GM23248 (cell line): ENCODE results near the gene AIRE. TPM values are rescaled to one million over a fixed set of nuclear protein-coding genes. Genes with fewer than 3 reads are reported as not detected.

Experiments used
- DNase-seq: peaks from one replicate; pipeline ENCODE4 v3.0.0-alpha.2; 2015
- H2AFZ ChIP-seq: fragments of 200-600 bp; sonication (generic); 2 replicates; pipeline ENCODE4 v1.6.1; 2016; ENCODE audit warnings: antibody characterized with exemption
- H3F3A ChIP-seq: fragments of 200-600 bp; sonication (generic); 2 replicates; pipeline ENCODE4 v1.6.1; 2016; ENCODE audit warnings: mild to moderate bottlenecking, antibody characterized with exemption, mixed run types; ENCODE audit not compliant: insufficient read depth
- H3K27ac ChIP-seq: fragments of 200-600 bp; sonication (generic); 2 replicates; pipeline ENCODE4 v1.5.1; 2016; ENCODE audit warnings: mild to moderate bottlenecking
- H3K27me3 ChIP-seq: fragments of 200-600 bp; sonication (generic); replicated peaks from 2 replicates; pipeline ENCODE4 v1.6.1; 2016; ENCODE audit warnings: mild to moderate bottlenecking; ENCODE audit not compliant: insufficient read depth
- H3K36me3 ChIP-seq: fragments of 200-600 bp; sonication (generic); 2 replicates; pipeline ENCODE4 v1.6.1; 2016; ENCODE audit warnings: low read depth, mild to moderate bottlenecking
- H3K4me1 ChIP-seq: fragments of 200-600 bp; sonication (generic); 2 replicates; pipeline ENCODE4 v1.6.1; 2016; ENCODE audit warnings: mild to moderate bottlenecking; ENCODE audit not compliant: insufficient read depth
- H3K4me2 ChIP-seq: fragments of 200-600 bp; sonication (generic); one replicate; pipeline ENCODE4 v1.6.1; 2016; ENCODE audit warnings: mild to moderate bottlenecking; ENCODE audit not compliant: unreplicated experiment
- H3K4me3 ChIP-seq: fragments of 200-600 bp; sonication (generic); 2 replicates; pipeline ENCODE4 v1.5.1; 2016; ENCODE audit warnings: mild to moderate bottlenecking
- H3K79me2 ChIP-seq: fragments of 200-600 bp; sonication (generic); 2 replicates; pipeline ENCODE4 v1.6.1; 2016; ENCODE audit warnings: mild to moderate bottlenecking; ENCODE audit not compliant: insufficient read depth
- H3K9ac ChIP-seq: fragments of 200-600 bp; sonication (generic); 2 replicates; pipeline ENCODE4 v1.6.1; 2016; ENCODE audit warnings: mild to moderate bottlenecking
- H3K9me2 ChIP-seq: fragments of 200-600 bp; sonication (generic); 2 replicates; pipeline ENCODE4 v1.6.1; 2016; ENCODE audit warnings: mixed run types, mild to moderate bottlenecking, moderate library complexity; ENCODE audit not compliant: insufficient read depth
- H3K9me3 ChIP-seq: fragments of 200-600 bp; sonication (generic); one replicate; pipeline ENCODE4 v1.6.1; 2017; ENCODE audit warnings: low read depth
- H4K20me1 ChIP-seq: fragments of 200-600 bp; sonication (generic); 2 replicates; pipeline ENCODE4 v1.6.0; 2016; ENCODE audit not compliant: insufficient read depth
- EZH2 ChIP-seq: fragments of 200-600 bp; sonication (generic); IDR thresholded peaks from 2 replicates; pipeline ENCODE4 v1.6.1; 2018; ENCODE audit warnings: antibody characterized with exemption, mild to moderate bottlenecking; ENCODE audit not compliant: insufficient read depth, poor library complexity, severe bottlenecking
- EZH2phosphoT487 ChIP-seq: fragments of 200-600 bp; sonication (generic); IDR thresholded peaks from 2 replicates; pipeline ENCODE4 v1.6.1; 2018; ENCODE audit warnings: antibody characterized with exemption, moderate library complexity, mild to moderate bottlenecking, low read depth; ENCODE audit not compliant: insufficient read depth
- WGBS, 2 experiments: methylation state at CpG; one replicate each; pipeline ENCODE4 v1.1.6; 2015 to 2017; ENCODE audit warnings: low lambda C conversion rate in 2 of 2, low coverage in 1 of 2; ENCODE audit errors: missing lambda C conversion rate in 2 of 2; 5-methylcytosine and 5-hydroxymethylcytosine counted together
- in situ Hi-C: fragments of 300-500 bp; cut with MboI; formaldehyde crosslinking; loops from 2 replicates; pipeline ENCODE4 v1.15.0; 2020
- polyA plus RNA-seq: library from polyadenylated mRNA; unstranded; fragments of >200 nt; fragmentation: Nextera tagmentation; extraction: Ambion mirVana; gene quantifications from 2 replicates; pipeline ENCODE4 v1.2.1, GENCODE V29; 2016
- total RNA-seq: library from RNA; depleted of rRNA; stranded (reverse); fragments of >200 nt; shearing (Covaris generic); gene quantifications from 2 replicates; pipeline ENCODE4 v1.2.3, GENCODE V29; 2014

AIRE gene
- total and polyA plus RNA-seq, 2 experiments from 2014 or later: not detected

DNA sequence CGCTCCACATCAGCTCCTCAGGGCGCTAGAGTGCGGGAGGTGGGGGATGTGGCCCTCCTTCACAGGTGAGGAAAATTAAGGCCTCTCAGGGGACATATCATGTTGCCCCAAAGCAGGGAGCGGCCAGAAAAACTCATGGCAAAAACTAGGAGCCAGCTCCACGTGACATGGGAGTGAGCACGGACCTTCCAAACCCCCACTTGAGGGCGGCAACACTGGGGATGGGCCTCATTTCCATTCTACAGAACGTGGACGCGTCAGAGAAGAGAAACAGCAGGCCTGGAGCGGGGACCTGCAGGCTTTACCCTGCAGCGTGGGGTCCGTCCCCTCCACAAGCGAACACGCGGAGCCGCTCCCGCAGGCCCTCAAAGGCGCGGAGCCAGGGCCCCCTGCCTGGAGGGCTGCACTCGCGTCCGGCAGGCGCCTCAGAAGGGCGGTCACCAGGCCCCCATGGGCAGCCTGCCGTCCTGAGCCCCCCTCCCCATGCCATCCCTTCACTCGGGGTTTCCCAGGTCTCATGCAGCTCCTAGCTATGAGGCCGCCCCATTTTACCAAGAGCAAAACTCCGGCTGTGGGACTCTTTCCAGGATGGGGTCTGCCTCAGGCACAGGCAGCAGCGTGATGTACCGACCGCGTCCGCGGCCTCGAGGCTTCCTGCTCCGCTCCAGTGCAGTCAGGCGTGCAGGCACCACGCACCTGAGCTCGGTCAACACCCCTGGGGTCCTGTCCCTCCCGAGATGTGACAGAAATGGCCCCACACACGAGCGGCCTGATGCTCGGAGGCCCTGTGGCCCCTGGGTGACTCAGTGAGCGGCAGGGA is 48.0 kb downstream of the AIRE start:
- Histone ChIP-seq H4K20me1 (no peaks in the 10 kb centered on the region), H3K4me3 (no peak overlapping the region), H3F3A (peaks cover 13% of the 10 kb centered on the region; the same call in 1 of the 2 replicates), H3K36me3 (no peaks in the 10 kb centered on the region), H3K9me3 (no peaks in the 10 kb centered on the region), H3K4me2 (no peak overlapping the region), H3K79me2 (no peaks in the 10 kb centered on the region), H3K9me2 (no peaks in the 10 kb centered on the region), H2AFZ (no peak overlapping the region), H3K27ac (no peak overlapping the region), H3K4me1 (0 out of 2 replicates have a peak, but pooled peaks cover 6% of the 10 kb centered on the region), H3K9ac (no peak overlapping the region), H3K27me3 (no peaks in the 10 kb centered on the region)
- in situ Hi-C loops: no loop called here
- WGBS, 2 experiments: 85 to 89% methylated on average over 44 of the region's 45 CpGs
- DNase-seq: no peak
- TF ChIP-seq EZH2phosphoT487 (no peak), EZH2 (no peak)

GRCh38 chr21:44334329-44335030 is 48.8 kb downstream of the AIRE start:
- Histone ChIP-seq H3K27me3 (no peaks in the 10 kb centered on the region), H3K4me2 (no peak overlapping the region), H3K4me3 (no peak overlapping the region), H3K27ac (no peak overlapping the region), H3K9me3 (no peaks in the 10 kb centered on the region), H3F3A (peaks cover 14% of the 10 kb centered on the region), H3K4me1 (0 out of 2 replicates have a peak, but pooled peaks cover 6% of the 10 kb centered on the region), H2AFZ (no peak overlapping the region), H3K79me2 (no peaks in the 10 kb centered on the region), H3K9me2 (no peaks in the 10 kb centered on the region), H3K9ac (no peak overlapping the region), H3K36me3 (no peaks in the 10 kb centered on the region), H4K20me1 (no peaks in the 10 kb centered on the region)
- DNase-seq: no peak
- WGBS, 2 experiments: 86 to 93% methylated on average over 12 to 16 of the region's 26 CpGs
- no peak for TF ChIP-seq EZH2phosphoT487
- no peak for TF ChIP-seq EZH2
- in situ Hi-C loops: no loop called here

GRCh38 chr21:44335266-44336059 is 49.8 kb downstream of the AIRE start:
- no peak overlapping the region for H3K4me3 ChIP-seq
- no peak overlapping the region for H2AFZ ChIP-seq
- H3K9me2 ChIP-seq: no peaks in the 10 kb centered on the region
- no peaks in the 10 kb centered on the region for H3K27me3 ChIP-seq
- WGBS, 2 experiments: 93 to 95% methylated on average over 22 to 23 of the region's 24 CpGs
- H3K9ac ChIP-seq: no peak overlapping the region
- H3K4me2 ChIP-seq: no peak overlapping the region
- H3F3A ChIP-seq: peaks cover 20% of the 10 kb centered on the region
- H3K36me3 ChIP-seq: no peaks in the 10 kb centered on the region
- H3K4me1 ChIP-seq: peaks cover 11% of the 10 kb centered on the region
- TF ChIP-seq EZH2 (no peak), EZH2phosphoT487 (no peak)
- H3K27ac ChIP-seq: no peak overlapping the region
- no peaks in the 10 kb centered on the region for H3K9me3 ChIP-seq
- DNase-seq: no peak
- H3K79me2 ChIP-seq: no peaks in the 10 kb centered on the region
- in situ Hi-C loops: no loop called here
- H4K20me1 ChIP-seq: no peaks in the 10 kb centered on the region

- no peaks in the 10 kb centered on the region for H3K27me3 ChIP-seq
- H3K79me2 ChIP-seq: no peaks in the 10 kb centered on the region
- no peak overlapping the region for H3K9ac ChIP-seq
- TF ChIP-seq EZH2 (no peak), EZH2phosphoT487 (no peak)
- H3K9me2 ChIP-seq: no peaks in the 10 kb centered on the region
- H3K27ac ChIP-seq: no peak overlapping the region
- H3K4me1 ChIP-seq: peaks cover 11% of the 10 kb centered on the region
- no peak overlapping the region for H3K4me3 ChIP-seq
- DNase-seq: peak; percentile 26
- H4K20me1 ChIP-seq: no peaks in the 10 kb centered on the region
- in situ Hi-C loops: no loop called here
- WGBS, 2 experiments: 72 to 74% methylated on average over 3 of the region's 3 CpGs
- no peak overlapping the region for H2AFZ ChIP-seq
- H3K36me3 ChIP-seq: no peaks in the 10 kb centered on the region
- H3K9me3 ChIP-seq: no peaks in the 10 kb centered on the region
- no peak overlapping the region for H3K4me2 ChIP-seq
- peaks cover 20% of the 10 kb centered on the region for H3F3A ChIP-seq
Measured at GRCh38 chr21:44337449-44337848, 51.8 kb downstream of the AIRE start.
